Cardiac fibroblast (primary cell): ENCODE data around the gene MFAP2.

Experiments
- DNase-seq, 2 donors: peaks; one replicate each; pipeline versions ENCODE4 v3.0.0 to v3.0.0-alpha.2; 2010; ENCODE audit warnings: low read depth in 2 of 2
- H3K4me3 ChIP-seq, 2 donors: replicated peaks in 1 of 2; 1 replicate in 1 of 2; 2 replicates in 1 of 2; pipeline ENCODE4 v1.5.1; 2011; ENCODE audit warnings: low read depth in 2 of 2, low read length in 2 of 2, mild to moderate bottlenecking in 2 of 2, moderate library complexity in 1 of 2
- CTCF ChIP-seq: IDR thresholded peaks from one replicate; pipeline ENCODE4 v1.5.1; 2011; ENCODE audit warnings: low read depth, mild to moderate bottlenecking, low read length, inconsistent platforms

MFAP2 gene

GRCh38 chr1:16999863-17000262 lies 19.4 kb upstream of the MFAP2 start:
- no peak overlapping the region for H3K4me3 ChIP-seq
- no peak for TF ChIP-seq CTCF
- no peak for DNase-seq

- TF ChIP-seq CTCF, result no peak
- DNase-seq, result peak in 1 of 2 donors; percentile 84
- no peak overlapping the region for H3K4me3 ChIP-seq
Measured at GRCh38 chr1:16998589-16998988, 18.2 kb upstream of the MFAP2 start.

- no peak for TF ChIP-seq CTCF
- no peak overlapping the region for H3K4me3 ChIP-seq
- no peak for DNase-seq
Measured at GRCh38 chr1:16996845-16997244, 16.4 kb upstream of the MFAP2 start.

- H3K4me3 ChIP-seq, result no peak overlapping the region
- DNase-seq, result no peak
- no peak for TF ChIP-seq CTCF
Measured at GRCh38 chr1:16993521-16994038, 13.2 kb upstream of the MFAP2 start.

GRCh38 chr1:16992675-16993074 lies 12.3 kb upstream of the MFAP2 start:
- no peak for DNase-seq
- no peak overlapping the region for H3K4me3 ChIP-seq
- no peak for TF ChIP-seq CTCF

GRCh38 chr1:16992102-16992501 lies 11.7 kb upstream of the MFAP2 start:
- no peak for TF ChIP-seq CTCF
- H3K4me3 ChIP-seq, result no peak overlapping the region
- no peak for DNase-seq

GRCh38 chr1:16991571-16991970 lies 11.2 kb upstream of the MFAP2 start:
- TF ChIP-seq CTCF, result no peak
- no peak for DNase-seq
- no peak overlapping the region for H3K4me3 ChIP-seq
